H1 (cell line): Measurements from ENCODE around the gene HS6ST1. TPM values are rescaled to one million over a fixed set of nuclear protein-coding genes. Genes with fewer than 3 reads are reported as not detected.
A peak's percentile ranks its signal among the peaks of the same experiment; 100 is the strongest.

Source experiments
- CTCF ChIA-PET: fragments of 300-600 bp; sonication (Branson Sonifier 250); formaldehyde crosslinking; loops from one replicate; lab custom pipeline; 2021; ENCODE audit not compliant: partially characterized antibody; lab: Charles Lee
- POLR2A ChIA-PET: fragments of 300-600 bp; sonication (Branson Sonifier 250); formaldehyde crosslinking; loops from one replicate; lab custom pipeline; 2021; ENCODE audit warnings: inconsistent platforms; ENCODE audit not compliant: partially characterized antibody; lab: Charles Lee
- DNase-seq, 2 experiments: peaks; one replicate each; pipeline versions ENCODE4 v3.0.0 to v3.0.0-alpha.2; 2010 to 2022; ENCODE audit warnings: low spot score in 2 of 2, low read depth in 1 of 2, mixed read lengths in 1 of 2
- FAIRE-seq: peaks from 2 replicates; lab custom pipeline; 2011; peaks lifted over from hg19 to GRCh38; lab: Jason Lieb, UNC
- H2AFZ ChIP-seq: 2 replicates; pipeline ENCODE4 v1.8.1; 2012; ENCODE audit warnings: low read length, inconsistent platforms
- H2AK5ac ChIP-seq: 2 replicates; pipeline ENCODE4 v1.6.1; 2013; ENCODE audit warnings: low read depth, low read length
- H2BK120ac ChIP-seq: replicated peaks from 2 replicates; pipeline ENCODE3; 2013; ENCODE audit warnings: low read depth, low read length, inconsistent platforms
- H2BK12ac ChIP-seq: 2 replicates; pipeline ENCODE4 v1.6.1; 2013; ENCODE audit warnings: low read depth, low read length
- H2BK15ac ChIP-seq: 2 replicates; pipeline ENCODE4 v1.6.1; 2013; ENCODE audit warnings: low read length
- H2BK20ac ChIP-seq: 2 replicates; pipeline ENCODE4 v1.6.1; 2013; ENCODE audit warnings: low read length
- H2BK5ac ChIP-seq: 2 replicates; pipeline ENCODE4 v1.6.1; 2013; ENCODE audit warnings: low read depth, low read length
- H3K14ac ChIP-seq: 2 replicates; pipeline ENCODE4 v1.6.1; 2013; ENCODE audit warnings: inconsistent platforms; ENCODE audit not compliant: insufficient read length
- H3K18ac ChIP-seq: 2 replicates; pipeline ENCODE4 v1.6.1; 2013; ENCODE audit warnings: low read length; ENCODE audit errors: extremely low read depth
- H3K23ac ChIP-seq: 2 replicates; pipeline ENCODE4 v1.6.1; 2013; ENCODE audit warnings: inconsistent platforms; ENCODE audit not compliant: insufficient read length
- H3K23me2 ChIP-seq: 2 replicates; pipeline ENCODE4 v1.6.1; 2013; ENCODE audit warnings: low read depth, low read length
- H3K27ac ChIP-seq: 2 replicates; pipeline ENCODE4 v1.6.1; 2011; ENCODE audit warnings: low read depth, low read length, inconsistent platforms
- H3K27me3 ChIP-seq, 4 experiments: replicated peaks in 1 of 4; 1 replicate in 1 of 4; 2 replicates in 3 of 4; pipeline versions ENCODE4 v1.6.1 to v1.8.1; 2011 to 2013; ENCODE audit warnings: low read length in 3 of 4, mild to moderate bottlenecking in 3 of 4, inconsistent platforms in 2 of 4, mixed read lengths in 2 of 4, moderate library complexity in 1 of 4; ENCODE audit not compliant: control insufficient read depth in 3 of 4, insufficient read depth in 3 of 4; ENCODE audit errors: extremely low read depth in 1 of 4
- H3K36me3 ChIP-seq, 4 experiments: 2 replicates each; pipeline versions ENCODE4 v1.6.1 to v1.8.1; 2011 to 2013; ENCODE audit warnings: mild to moderate bottlenecking in 4 of 4, low read length in 3 of 4, moderate library complexity in 2 of 4, control low read depth in 1 of 4, inconsistent platforms in 1 of 4; ENCODE audit not compliant: insufficient read depth in 4 of 4, control insufficient read depth in 2 of 4
- H3K4ac ChIP-seq: replicated peaks from 2 replicates; pipeline ENCODE3; 2013; ENCODE audit warnings: low read length, low read depth, mixed read lengths, inconsistent platforms; ENCODE audit not compliant: insufficient read length
- H3K4me1 ChIP-seq, 4 experiments: replicated peaks in 1 of 4; 1 replicate in 1 of 4; 2 replicates in 3 of 4; pipeline versions ENCODE4 v1.6.1 to v1.8.1; 2011 to 2013; ENCODE audit warnings: low read length in 3 of 4, inconsistent platforms in 2 of 4, mixed read lengths in 1 of 4; ENCODE audit not compliant: insufficient read depth in 4 of 4, control insufficient read depth in 3 of 4
- H3K4me2 ChIP-seq, 2 experiments: 2 replicates each; pipeline versions ENCODE4 v1.6.1 to v1.8.1; 2011 to 2013; ENCODE audit warnings: low read depth in 2 of 2, low read length in 2 of 2, control low read depth in 1 of 2, inconsistent platforms in 1 of 2, mild to moderate bottlenecking in 1 of 2; ENCODE audit not compliant: insufficient read depth in 1 of 2
- H3K4me3 ChIP-seq, 4 experiments: fragments of 200-600, 300-600 bp in 1 of 4; sonication (generic), shearing (Covaris generic), sonication (Bioruptor Twin) in 1 of 4; 2 replicates each; pipeline versions ENCODE4 v1.5.1 to v1.8.1; 2011 to 2016; ENCODE audit warnings: low read length in 4 of 4, low read depth in 3 of 4, control low read depth in 2 of 4, inconsistent platforms in 2 of 4, mild to moderate bottlenecking in 2 of 4, mixed read lengths in 1 of 4, moderate library complexity in 1 of 4; ENCODE audit not compliant: insufficient read depth in 2 of 4; ENCODE audit errors: extremely low read depth in 1 of 4
- H3K56ac ChIP-seq: replicated peaks from 2 replicates; pipeline ENCODE3; 2013; ENCODE audit warnings: low read depth, mild to moderate bottlenecking, mixed read lengths, low read length, inconsistent platforms; ENCODE audit not compliant: insufficient read length
- H3K79me1 ChIP-seq: 2 replicates; pipeline ENCODE4 v1.6.1; 2013; ENCODE audit warnings: low read depth, low read length, control low read depth
- H3K79me2 ChIP-seq, 2 experiments: 2 replicates each; pipeline versions ENCODE4 v1.6.1 to v1.8.1; 2012 to 2013; ENCODE audit warnings: low read length in 2 of 2, mild to moderate bottlenecking in 2 of 2, inconsistent platforms in 1 of 2; ENCODE audit not compliant: insufficient read depth in 2 of 2, control insufficient read depth in 1 of 2
- H3K9ac ChIP-seq, 4 experiments: replicated peaks in 1 of 4; 1 replicate in 1 of 4; 2 replicates in 3 of 4; pipeline versions ENCODE4 v1.6.1 to v1.8.1; 2011 to 2013; ENCODE audit warnings: low read depth in 3 of 4, low read length in 3 of 4, control low read depth in 2 of 4, mild to moderate bottlenecking in 2 of 4, moderate library complexity in 2 of 4, inconsistent platforms in 1 of 4; ENCODE audit errors: extremely low read depth in 1 of 4
- H3K9me3 ChIP-seq, 2 experiments: 2 replicates each; pipeline versions ENCODE4 v1.6.1 to v1.8.1; 2012 to 2013; ENCODE audit warnings: mild to moderate bottlenecking in 2 of 2, moderate library complexity in 2 of 2, control low read depth in 1 of 2, inconsistent platforms in 1 of 2, low read depth in 1 of 2, low read length in 1 of 2, mixed read lengths in 1 of 2; ENCODE audit not compliant: insufficient read depth in 2 of 2
- H4K20me1 ChIP-seq, 2 experiments: replicated peaks in 1 of 2; 2 replicates each; pipeline versions ENCODE3 to v1.8.1; 2011 to 2013; ENCODE audit warnings: inconsistent platforms in 2 of 2, low read length in 2 of 2, mild to moderate bottlenecking in 1 of 2; ENCODE audit not compliant: insufficient read depth in 2 of 2, control insufficient read depth in 1 of 2
- H4K5ac ChIP-seq: 2 replicates; pipeline ENCODE4 v1.6.1; 2013; ENCODE audit warnings: low read length, low read depth, mixed read lengths, inconsistent platforms; ENCODE audit not compliant: insufficient read length
- H4K8ac ChIP-seq: 2 replicates; pipeline ENCODE4 v1.8.0; 2013; ENCODE audit warnings: mild to moderate bottlenecking, moderate library complexity, low read length, inconsistent platforms; ENCODE audit not compliant: insufficient read depth; ENCODE audit errors: extremely low read depth
- H4K91ac ChIP-seq: replicated peaks from 2 replicates; pipeline ENCODE3; 2013; ENCODE audit warnings: low read length, mixed read lengths, inconsistent platforms; ENCODE audit not compliant: insufficient read length
- ATF3 ChIP-seq: IDR thresholded peaks from 2 replicates; pipeline ENCODE4 v1.6.1; 2011; ENCODE audit warnings: low read depth, mild to moderate bottlenecking, low read length; ENCODE audit not compliant: insufficient read depth
- RAD21 ChIP-seq, 2 experiments: IDR thresholded peaks in 1 of 2; conservative IDR thresholded peaks in 1 of 2; 2 replicates each; pipeline ENCODE4 v1.6.1; 2011; ENCODE audit warnings: low read depth in 2 of 2, low read length in 2 of 2, improper control_type of control experiment in 1 of 2, inconsistent platforms in 1 of 2, mild to moderate bottlenecking in 1 of 2, moderate library complexity in 1 of 2
- WGBS, 2 experiments: shearing (Covaris generic) in 1 of 2; methylation state at CpG; one replicate each; pipeline versions ENCODE4 v1.1.6 to v1.1.7; 2013 to 2015; ENCODE audit warnings: low lambda C conversion rate in 2 of 2, mixed read lengths in 2 of 2, inconsistent platforms in 1 of 2, low coverage in 1 of 2, missing lambda C conversion rate in 1 of 2; ENCODE audit not compliant: insufficient replicate concordance in 2 of 2, insufficient coverage in 1 of 2, insufficient read length in 1 of 2; ENCODE audit errors: extremely low coverage in 1 of 2, missing lambda C conversion rate in 1 of 2; 5-methylcytosine and 5-hydroxymethylcytosine counted together
- polyA plus RNA-seq, 7 experiments: library from polyadenylated mRNA; depleted of rRNA in 3 of 7; stranded (reverse) in 5 of 7; unstranded in 2 of 7; fragments of >200 nt in 5 of 7; fragments of 200-250 nt in 2 of 7; gene quantifications; 1 replicate in 5 of 7; 2 replicates in 1 of 7; 4 replicates in 1 of 7; pipeline versions ENCODE4 v1.2.1 to v1.2.3, GENCODE V29; 2011 to 2013; ENCODE audit warnings: missing spikeins in 2 of 7, mixed read lengths in 2 of 7
- total RNA-seq: library from RNA; stranded (reverse); fragmentation: NEBNext Ultra II Directional; extraction: Animal tissue kit (Norgen Biotek cat#: 25700); gene quantifications from 2 replicates; pipeline ENCODE4 v1.2.1, GENCODE V29; 2021

Gene HS6ST1
- total and polyA plus RNA-seq, 2 of the 8 experiments (the other 6 are each of a cell fraction or from before 2014, with no cell fraction given): 37.4 to 74.6 TPM

- Histone ChIP-seq H3K79me1 (no peaks in the 10 kb centered on the region), H2BK5ac (no peak overlapping the region), H2BK120ac (no peak overlapping the region), H3K56ac (no peak overlapping the region), H3K4ac (no peak overlapping the region), H3K9me3 (no peaks in the 10 kb centered on the region), H3K4me2 (no peak overlapping the region), H3K4me1 (peaks cover 2 to 16% (median 8%) of the 10 kb centered on the region in 4 experiments), H3K27ac (no peak overlapping the region), H4K91ac (no peak overlapping the region), H3K27me3 (peaks cover 0 to 9% (median 6%) of the 10 kb centered on the region in 4 experiments; a peak in 5 of 7 replicates), H3K9ac (no peak overlapping the region), H3K79me2 (no peaks in the 10 kb centered on the region), H2BK15ac (no peak overlapping the region), H3K18ac (no peak overlapping the region), H2AK5ac (no peak overlapping the region), H2BK20ac (0 out of 2 replicates have a peak overlapping the region, but pooled peaks have one; percentile 18), H4K5ac (no peak overlapping the region), H3K36me3 (no peaks in the 10 kb centered on the region), H4K8ac (no peak overlapping the region), H2BK12ac (0 out of 2 replicates have a peak overlapping the region, but pooled peaks have one; percentile 55), H3K4me3 (no peak overlapping the region), H3K23ac (no peak overlapping the region), H3K14ac (no peak overlapping the region), H3K23me2 (peaks cover 6% of the 10 kb centered on the region; the same call in 1 of the 2 replicates), H4K20me1 (no peaks in the 10 kb centered on the region), H2AFZ (no peak overlapping the region)
- CTCF ChIA-PET: interaction anchor here (0.6 to 1.5 kb wide), 5 partner anchors 13 to 356 kb away, joined by 3 to 4 read pairs (median 4); no protein-coding TSS in a partner anchor
- 84% methylated on average over 13 of the region's 13 CpGs; no CpG with 5 or more reads in 1 of the 2 experiments for WGBS, 2 experiments
- FAIRE-seq (no peak), DNase-seq (no peak)
- no peak for TF ChIP-seq ATF3
- TF ChIP-seq RAD21 (IDR thresholded peaks at IDR 0.05 in 1 of 2, conservative IDR thresholded peaks at IDR 0.05 in 1 of 2; ENCODE audit: low read depth in 2 of 2, low read length in 2 of 2): peak in 1 of 2 experiments; percentile 4; a peak in 1 of 4 replicates
- POLR2A ChIA-PET: interaction anchor here (0.7 kb wide), 1 partner anchor 37 kb away, joined by 3 read pairs; no protein-coding TSS in a partner anchor
These were observed 7.0 kb upstream of the HS6ST1 start for GRCh38 chr2:128325611-128326181.
